ENCODE data around the gene RPH3AL. TPM values are rescaled to one million over a fixed set of nuclear protein-coding genes. Genes with fewer than 3 reads are reported as not detected.
A peak's percentile ranks its signal among the peaks of the same experiment; 100 is the strongest.

Gene RPH3AL
- total and polyA plus RNA-seq, 12 donors: 3.6 to 11.1 (median 6.0) TPM

- Histone ChIP-seq H3K4me3 (no peak overlapping the region), H3K4me1 (peaks cover 3 to 43% (median 12%) of the 10 kb centered on the region in 9 donors), H3K36me3 (no peaks in the 10 kb centered on the region), H3K27ac (peak overlapping the region in 6 of 10 donors; percentile 12 to 94 (median 86)), H3K9me3 (peaks cover 0 to under 1% (median 0%) of the 10 kb centered on the region in 11 donors), H3K27me3 (peaks cover 0 to 30% (median 4%) of the 10 kb centered on the region in 7 donors)
- intact Hi-C loops (cut with DNase I): loop anchor here in 2 of 10 donors (2.0 to 5.0 kb wide), 2 partner anchors 51 to 238 kb away; no protein-coding TSS in a partner anchor
- ATAC-seq (peak in 2 of 8 donors; percentile 18 to 20), DNase-seq (peak in 1 of 2 donors; percentile 42)
- 56 to 64% methylated on average over 13 of the region's 13 CpGs for WGBS, 2 donors
- no peak for TF ChIP-seq CTCF (IDR thresholded peaks at IDR 0.05)
Measured at GRCh38 chr17:382644-383533, 30.3 kb upstream of the RPH3AL start.

GRCh38 chr17:381941-382643 lies 29.5 kb upstream of the RPH3AL start:
- Histone ChIP-seq H3K27ac (peak overlapping the region in 5 of 10 donors; percentile 5 to 94 (median 89)), H3K9me3 (no peaks in the 10 kb centered on the region), H3K36me3 (no peaks in the 10 kb centered on the region), H3K27me3 (peaks cover 0 to 30% (median 4%) of the 10 kb centered on the region in 7 donors), H3K4me3 (no peak overlapping the region), H3K4me1 (peaks cover 3 to 50% (median 12%) of the 10 kb centered on the region in 9 donors)
- intact Hi-C loops (cut with DNase I): loop anchor here in 2 of 10 donors (2.0 to 5.0 kb wide), 2 partner anchors 50 to 237 kb away; no protein-coding TSS in a partner anchor
- DNase-seq (no peak), ATAC-seq (no peak)
- 77% methylated on average over 9 of the region's 9 CpGs for WGBS, 2 donors
- TF ChIP-seq CTCF (IDR thresholded peaks at IDR 0.05): no peak

- intact Hi-C loops (cut with DNase I): loop anchor here in 1 of 10 donors (5.0 kb wide), 1 partner anchor 49 kb away; no protein-coding TSS in a partner anchor
- peak overlapping the region in 2 of 10 donors; percentile 30 to 90 for H3K27ac ChIP-seq
Measured at GRCh38 chr17:381516-381915, 28.9 kb upstream of the RPH3AL start.

More at GRCh38 chr17:381516-381915, 28.9 kb upstream of the RPH3AL start:
- TF ChIP-seq CTCF (IDR thresholded peaks at IDR 0.05): no peak
- Histone ChIP-seq H3K27me3 (peaks cover 0 to 25% (median 4%) of the 10 kb centered on the region in 7 donors), H3K36me3 (no peaks in the 10 kb centered on the region), H3K4me1 (peaks cover 3 to 49% (median 11%) of the 10 kb centered on the region in 9 donors), H3K4me3 (no peak overlapping the region), H3K9me3 (no peaks in the 10 kb centered on the region)
- 64 to 67% methylated on average over 8 of the region's 8 CpGs for WGBS, 2 donors
- DNase-seq: no peak
- ATAC-seq: no peak

Measured in heart right ventricle (tissue), 16 donors.